ENCODE results near the gene CYBA. TPM values are rescaled to one million over a fixed set of nuclear protein-coding genes. Genes with fewer than 3 reads are reported as not detected.

CYBA gene
- total and polyA plus RNA-seq, 7 experiments from 2014 or later, result 240 to 537 (median 454) TPM

DNA sequence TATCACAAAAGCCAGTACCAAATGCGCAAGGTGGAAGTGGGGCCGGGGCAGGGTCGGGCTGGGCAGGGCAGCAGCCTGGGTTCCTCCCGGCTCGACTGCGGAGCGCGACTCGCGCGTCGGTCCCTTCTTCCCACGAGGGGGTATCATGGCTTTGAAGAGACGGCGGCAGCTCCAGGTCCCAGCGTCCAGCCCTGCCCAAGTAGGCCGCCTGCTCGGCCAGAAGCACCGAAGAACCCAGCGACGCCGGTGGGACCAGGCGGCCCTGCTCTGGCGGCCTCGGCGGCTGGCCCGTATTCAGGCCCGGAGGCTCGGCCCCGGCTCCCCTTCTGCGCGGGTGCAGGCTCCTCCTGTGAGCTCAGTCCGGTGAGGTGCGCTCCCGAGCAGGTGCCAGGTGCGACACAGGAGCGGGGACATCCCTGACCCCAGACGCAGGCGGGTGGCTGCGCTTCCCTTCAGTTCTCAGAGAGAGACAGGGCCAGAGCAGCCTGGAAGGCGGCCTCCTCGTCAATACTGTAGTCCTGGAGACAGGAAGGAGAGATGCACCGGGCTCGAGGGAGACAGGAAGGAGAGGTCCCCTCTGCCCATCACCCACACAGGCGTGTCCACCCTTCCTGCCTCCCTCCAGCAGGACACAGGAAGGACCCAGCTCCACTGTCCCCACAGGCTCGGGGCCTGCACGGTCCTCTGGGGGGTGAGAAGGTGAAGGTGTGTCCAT lies 46.4 kb upstream of the CYBA start:
- H3K9me3 Mint-ChIP-seq, result no peaks in the 10 kb centered on the region
- peaks cover 18 to 58% (median 39%) of the 10 kb centered on the region in 7 donors for H3K4me1 Mint-ChIP-seq
- Histone ChIP-seq H3K9me3 (ENCODE audit: control insufficient read depth in 2 of 3, low read length in 3 of 3) (no peaks in the 10 kb centered on the region), H3K27ac (ENCODE audit: low read depth, low read length) (peak overlapping the region; percentile 88), H3K4me1 (ENCODE audit: control insufficient read depth in 2 of 2, insufficient read depth in 2 of 2, low read length in 2 of 2) (peaks cover 26 to 49% of the 10 kb centered on the region in 2 donors), H3K27me3 (ENCODE audit: control insufficient read depth in 2 of 2, insufficient read depth in 2 of 2, low read length in 2 of 2) (no peaks in the 10 kb centered on the region), H3K36me3 (ENCODE audit: control insufficient read depth in 2 of 3, insufficient read depth in 3 of 3, low read length in 3 of 3) (peaks cover 0 to 54% (median 9%) of the 10 kb centered on the region in 3 experiments), H3K4me3 (ENCODE audit: low read length) (no peak overlapping the region)
- H3K36me3 Mint-ChIP-seq, result peaks cover 0 to 18% (median 3%) of the 10 kb centered on the region in 5 donors
- DNase-seq, result no peak
- H3K4me3 Mint-ChIP-seq, result peak overlapping the region in 5 of 10 donors; percentile 21 to 98 (median 45)
- CTCF ChIA-PET, result interaction anchor here (0.7 to 1.0 kb wide), 2 partner anchors 12 kb away, joined by 3 to 5 read pairs; no protein-coding TSS in a partner anchor
- POLR2A ChIA-PET, result interaction anchor here (1.1 to 7.0 kb wide), 2 partner anchors 8 to 400 kb away, joined by 3 to 134 read pairs; partner anchors contain the start of gene SNAI3
- H3K27ac Mint-ChIP-seq, result peak overlapping the region in 8 of 9 donors; percentile 65 to 90 (median 80)
- no peaks in the 10 kb centered on the region for H3K27me3 Mint-ChIP-seq
- ATAC-seq, result no peak
- intact Hi-C loops (cut with micrococcal nuclease), result no loop called here

DNA sequence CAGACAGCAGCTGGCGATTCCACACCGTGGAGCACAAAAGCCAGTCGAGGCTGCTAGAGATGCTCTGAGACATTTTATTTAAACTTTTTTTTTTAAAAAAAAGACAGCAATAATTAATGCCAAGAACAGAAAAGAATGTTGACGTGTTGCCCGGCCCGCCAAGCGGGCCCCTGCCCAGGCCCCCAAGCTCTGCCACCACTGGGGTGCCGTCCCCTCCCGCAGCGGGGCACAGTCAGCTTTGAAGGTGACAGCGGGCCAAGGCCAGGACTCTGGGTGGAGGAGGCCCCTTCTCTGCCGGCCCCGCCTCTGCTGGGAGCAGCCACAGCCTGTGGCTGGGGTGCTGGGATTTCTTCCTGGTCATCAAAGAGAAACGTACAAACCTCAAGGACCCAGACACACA lies 45.6 kb upstream of the CYBA start:
- Mint-ChIP-seq H3K27me3 (no peaks in the 10 kb centered on the region), H3K9me3 (no peaks in the 10 kb centered on the region), H3K36me3 (peaks cover 0 to 18% (median 3%) of the 10 kb centered on the region in 5 donors), H3K4me1 (peaks cover 12 to 64% (median 47%) of the 10 kb centered on the region in 7 donors), H3K4me3 (no peak overlapping the region), H3K27ac (peak overlapping the region in 5 of 9 donors; percentile 12 to 82 (median 63))
- Histone ChIP-seq H3K9me3 (ENCODE audit: control insufficient read depth in 2 of 3, low read length in 3 of 3) (no peaks in the 10 kb centered on the region), H3K36me3 (ENCODE audit: control insufficient read depth in 2 of 3, insufficient read depth in 3 of 3, low read length in 3 of 3) (peaks cover 0 to 54% (median 9%) of the 10 kb centered on the region in 3 experiments), H3K4me1 (ENCODE audit: control insufficient read depth in 2 of 2, insufficient read depth in 2 of 2, low read length in 2 of 2) (peaks cover 34 to 57% of the 10 kb centered on the region in 2 donors), H3K4me3 (ENCODE audit: low read length) (no peak overlapping the region), H3K27me3 (ENCODE audit: control insufficient read depth in 2 of 2, insufficient read depth in 2 of 2, low read length in 2 of 2) (no peaks in the 10 kb centered on the region), H3K27ac (ENCODE audit: low read depth, low read length) (no peak overlapping the region)
- ATAC-seq (no peak), DNase-seq (no peak)
- intact Hi-C loops (cut with micrococcal nuclease), result no loop called here
- CTCF ChIA-PET, result interaction anchor here (1.0 kb wide), 1 partner anchor 11 kb away, joined by 5 read pairs; no protein-coding TSS in a partner anchor
- POLR2A ChIA-PET, result interaction anchor here (1.2 to 1.7 kb wide), 2 partner anchors 10 to 12 kb away, joined by 4 read pairs; partner anchors contain the start of gene SNAI3

DNA sequence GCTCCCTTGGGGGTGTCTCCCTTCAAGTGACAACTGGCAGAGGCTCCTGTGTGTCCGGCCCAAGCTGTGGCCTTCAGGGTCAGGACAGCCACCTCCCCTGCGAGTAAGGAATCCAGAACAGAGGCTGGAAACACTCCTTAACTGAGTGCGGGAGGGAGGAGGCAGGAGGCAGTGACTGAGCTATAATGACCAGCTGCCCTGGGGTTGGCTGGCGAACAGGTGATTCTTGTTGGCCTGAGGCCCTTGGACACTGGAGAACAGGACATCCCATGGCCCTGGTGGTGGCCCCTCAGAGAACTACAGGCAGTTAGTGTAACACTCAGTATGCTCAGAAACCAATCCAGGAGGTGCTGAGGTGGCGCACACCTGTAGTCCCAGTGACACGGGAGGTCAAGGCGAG lies 44.9 kb upstream of the CYBA start:
- Histone ChIP-seq H3K27me3 (ENCODE audit: control insufficient read depth in 2 of 2, insufficient read depth in 2 of 2, low read length in 2 of 2) (no peaks in the 10 kb centered on the region), H3K36me3 (ENCODE audit: control insufficient read depth in 2 of 3, insufficient read depth in 3 of 3, low read length in 3 of 3) (peaks cover 0 to 54% (median 9%) of the 10 kb centered on the region in 3 experiments), H3K9me3 (ENCODE audit: control insufficient read depth in 2 of 3, low read length in 3 of 3) (no peaks in the 10 kb centered on the region), H3K4me3 (ENCODE audit: low read length) (no peak overlapping the region), H3K27ac (ENCODE audit: low read depth, low read length) (no peak overlapping the region), H3K4me1 (ENCODE audit: control insufficient read depth in 2 of 2, insufficient read depth in 2 of 2, low read length in 2 of 2) (peaks cover 37 to 64% of the 10 kb centered on the region in 2 donors)
- H3K9me3 Mint-ChIP-seq, result no peaks in the 10 kb centered on the region
- H3K4me1 Mint-ChIP-seq, result peaks cover 15 to 71% (median 50%) of the 10 kb centered on the region in 7 donors
- intact Hi-C loops (cut with micrococcal nuclease), result no loop called here
- CTCF ChIA-PET, result no interaction called here
- peaks cover 0 to 16% (median 3%) of the 10 kb centered on the region in 5 donors for H3K36me3 Mint-ChIP-seq
- H3K4me3 Mint-ChIP-seq, result no peak overlapping the region
- DNase-seq (no peak), ATAC-seq (no peak)
- no peaks in the 10 kb centered on the region for H3K27me3 Mint-ChIP-seq
- POLR2A ChIA-PET, result interaction anchor here (1.2 to 1.7 kb wide), 2 partner anchors 9 to 11 kb away, joined by 4 read pairs; partner anchors contain the start of gene SNAI3
- H3K27ac Mint-ChIP-seq, result peak overlapping the region in 6 of 9 donors; percentile 25 to 77 (median 56)

DNA sequence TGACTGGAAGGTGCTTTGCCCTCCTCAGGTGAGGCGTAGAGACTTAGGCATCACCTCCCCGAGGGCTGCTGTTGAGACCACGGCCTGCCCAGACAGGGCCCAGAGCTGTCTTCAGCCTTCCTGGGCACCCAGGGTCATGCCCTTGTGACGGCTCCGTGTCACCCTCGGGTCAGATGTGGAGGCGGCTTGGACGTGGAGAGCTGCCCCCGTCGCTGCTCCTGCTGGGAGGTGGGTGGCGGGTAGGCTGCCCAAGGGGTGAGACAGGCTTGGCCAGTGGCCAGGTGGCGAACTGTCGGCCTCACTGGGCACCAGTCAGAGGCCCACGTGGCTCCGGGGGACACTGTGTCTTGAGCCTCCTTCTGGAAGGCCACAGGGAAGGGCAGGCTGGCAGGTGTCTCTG lies 44.4 kb upstream of the CYBA start:
- H3K27ac Mint-ChIP-seq, result peak overlapping the region in 5 of 9 donors; percentile 39 to 77 (median 58)
- H3K27me3 Mint-ChIP-seq, result no peaks in the 10 kb centered on the region
- H3K36me3 ChIP-seq (ENCODE audit: control insufficient read depth in 2 of 3, insufficient read depth in 3 of 3, low read length in 3 of 3), result peaks cover 0 to 52% (median 9%) of the 10 kb centered on the region in 3 experiments
- H3K9me3 Mint-ChIP-seq, result peaks cover 0 to 2% (median 0%) of the 10 kb centered on the region in 11 donors
- ChIA-PET POLR2A (interaction anchor here (1.7 kb wide), 1 partner anchor 10 kb away, joined by 4 read pairs; no protein-coding TSS in a partner anchor), CTCF (no interaction called here)
- peak overlapping the region in 1 of 10 donors; percentile 11 for H3K4me3 Mint-ChIP-seq
- no peak overlapping the region for H3K4me3 ChIP-seq (ENCODE audit: low read length)
- intact Hi-C loops (cut with micrococcal nuclease), result no loop called here
- H3K36me3 Mint-ChIP-seq, result peaks cover 0 to 13% (median 3%) of the 10 kb centered on the region in 5 donors
- peaks cover 17 to 73% (median 50%) of the 10 kb centered on the region in 7 donors for H3K4me1 Mint-ChIP-seq
- ATAC-seq, result no peak
- H3K9me3 ChIP-seq (ENCODE audit: control insufficient read depth in 2 of 3, low read length in 3 of 3), result no peaks in the 10 kb centered on the region
- H3K27me3 ChIP-seq (ENCODE audit: control insufficient read depth in 2 of 2, insufficient read depth in 2 of 2, low read length in 2 of 2), result no peaks in the 10 kb centered on the region
- H3K4me1 ChIP-seq (ENCODE audit: control insufficient read depth in 2 of 2, insufficient read depth in 2 of 2, low read length in 2 of 2), result peaks cover 35 to 64% of the 10 kb centered on the region in 2 donors
- no peak overlapping the region for H3K27ac ChIP-seq (ENCODE audit: low read depth, low read length)
- no peak for DNase-seq

DNA sequence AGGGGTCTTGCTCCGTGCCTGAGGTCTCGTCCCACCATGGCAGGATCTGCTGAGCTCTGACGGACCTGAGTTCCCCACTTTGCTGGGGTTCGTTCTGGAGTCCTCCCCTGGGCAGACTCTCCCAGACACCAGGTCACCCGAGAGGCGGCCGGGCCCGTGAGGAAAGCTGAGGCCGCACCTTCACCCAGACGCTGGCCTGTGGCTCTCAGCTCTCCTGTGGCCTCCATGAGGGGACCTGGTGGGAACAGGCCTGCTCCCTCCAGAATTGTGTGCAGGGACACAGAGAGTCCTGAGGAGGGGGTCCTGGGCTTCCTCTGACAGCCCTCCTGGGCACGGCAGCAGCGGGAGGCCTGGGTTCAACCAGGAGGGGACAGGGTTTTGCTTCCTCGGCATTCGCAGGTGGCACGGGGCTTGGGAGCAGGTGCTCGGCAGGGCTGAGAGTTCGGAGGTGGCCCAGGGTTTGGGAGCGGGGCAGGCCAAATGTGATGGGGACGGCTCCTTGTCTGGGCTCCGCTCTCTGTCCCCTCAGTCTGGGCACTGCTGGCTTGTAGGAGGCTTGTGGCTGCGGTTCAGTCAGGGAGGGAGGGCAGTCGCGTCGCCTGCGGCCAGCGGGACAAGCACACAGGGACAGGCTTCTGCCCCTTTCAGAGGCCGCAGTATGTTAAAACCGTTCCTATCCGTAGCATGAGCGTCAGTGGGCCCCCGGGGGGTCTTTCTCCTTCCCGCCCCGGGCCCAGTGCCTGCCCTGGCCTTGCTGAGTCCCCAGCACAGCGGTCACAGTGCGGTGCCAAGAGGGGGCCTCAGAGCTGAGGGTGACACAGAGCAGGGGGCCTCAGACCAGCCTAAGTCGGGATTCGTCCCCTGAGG lies 43.6 kb upstream of the CYBA start:
- H3K4me1 ChIP-seq (ENCODE audit: control insufficient read depth in 2 of 2, insufficient read depth in 2 of 2, low read length in 2 of 2), result peaks cover 27 to 58% of the 10 kb centered on the region in 2 donors
- H3K4me3 ChIP-seq (ENCODE audit: low read length), result no peak overlapping the region
- Mint-ChIP-seq H3K9me3 (peaks cover 0 to 2% (median 0%) of the 10 kb centered on the region in 11 donors), H3K27me3 (no peaks in the 10 kb centered on the region), H3K27ac (peak overlapping the region in 8 of 9 donors; percentile 31 to 90 (median 82)), H3K36me3 (peaks cover 0 to 12% (median 3%) of the 10 kb centered on the region in 5 donors), H3K4me1 (peaks cover 17 to 72% (median 46%) of the 10 kb centered on the region in 7 donors), H3K4me3 (peak overlapping the region in 4 of 10 donors; percentile 14 to 76 (median 34))
- ATAC-seq (no peak), DNase-seq (no peak)
- intact Hi-C loops (cut with micrococcal nuclease), result no loop called here
- H3K36me3 ChIP-seq (ENCODE audit: control insufficient read depth in 2 of 3, insufficient read depth in 3 of 3, low read length in 3 of 3), result peaks cover 0 to 44% (median 9%) of the 10 kb centered on the region in 3 experiments
- no peaks in the 10 kb centered on the region for H3K27me3 ChIP-seq (ENCODE audit: control insufficient read depth in 2 of 2, insufficient read depth in 2 of 2, low read length in 2 of 2)
- POLR2A ChIA-PET, result interaction anchor here (0.6 to 10.2 kb wide), 4 partner anchors 7 to 45 kb away, joined by 3 to 134 read pairs (median 6); no protein-coding TSS in a partner anchor
- peak overlapping the region; percentile 11 for H3K27ac ChIP-seq (ENCODE audit: low read depth, low read length)
- CTCF ChIA-PET, result no interaction called here
- H3K9me3 ChIP-seq (ENCODE audit: control insufficient read depth in 2 of 3, low read length in 3 of 3), result no peaks in the 10 kb centered on the region

Data from naive thymus-derived CD4-positive, alpha-beta T cell (primary cell).